ENCODE measurements around the gene SEPTIN5. TPM values are rescaled to one million over a fixed set of nuclear protein-coding genes. Genes with fewer than 3 reads are reported as not detected.

SEPTIN5 gene
- total RNA-seq, 1 donor from 2014 or later = 5.0 TPM

GRCh38 chr22:19741053-19741452, 26.8 kb downstream of the SEPTIN5 start:
- DNase-seq (ENCODE audit: low spot score) = no peak
- no peaks in the 10 kb centered on the region for H3K27me3 Mint-ChIP-seq (ENCODE audit: insufficient read depth, low read depth)
- no peaks in the 10 kb centered on the region for H3K36me3 Mint-ChIP-seq

GRCh38 chr22:19742160-19743066, 28.1 kb downstream of the SEPTIN5 start:
- Histone ChIP-seq H3K27me3 (no peaks in the 10 kb centered on the region), H3K9ac (no peak overlapping the region), H2AFZ (replicated peaks) (no peak overlapping the region), H3F3A (ENCODE audit: low read depth) (no peaks in the 10 kb centered on the region), H3K4me2 (no peak overlapping the region), H3K4me1 (peaks cover 12% of the 10 kb centered on the region), H3K4me3 (no peak overlapping the region), H3K27ac (no peak overlapping the region), H3K9me3 (ENCODE audit: low read depth) (no peaks in the 10 kb centered on the region), H3K36me3 (no peaks in the 10 kb centered on the region), H3K79me2 (ENCODE audit: low read depth) (no peaks in the 10 kb centered on the region), H4K20me1 (ENCODE audit: low read depth) (no peaks in the 10 kb centered on the region)
- Mint-ChIP-seq H3K27me3 (ENCODE audit: insufficient read depth, low read depth) (no peaks in the 10 kb centered on the region), H3K9me3 (no peaks in the 10 kb centered on the region), H3K27ac (no peak overlapping the region), H3K4me3 (no peak overlapping the region), H3K4me1 (no peaks in the 10 kb centered on the region), H3K36me3 (no peaks in the 10 kb centered on the region)
- TF ChIP-seq EZH2phosphoT487 (IDR thresholded peaks at IDR 0.05) = no peak
- TF ChIP-seq CTCF (IDR thresholded peaks at IDR 0.05) = no peak
- no peak for TF ChIP-seq EZH2 (IDR thresholded peaks at IDR 0.05)
- no peak for DNase-seq (ENCODE audit: low spot score)

More at GRCh38 chr22:19741053-19741452, 26.8 kb downstream of the SEPTIN5 start:
- no peaks in the 10 kb centered on the region for H3K9me3 ChIP-seq (ENCODE audit: low read depth)
- peaks cover 12% of the 10 kb centered on the region for H3K4me1 ChIP-seq
- no peak overlapping the region for H3K4me3 ChIP-seq
- H2AFZ ChIP-seq (replicated peaks) = no peak overlapping the region
- no peaks in the 10 kb centered on the region for H3K4me1 Mint-ChIP-seq
- no peaks in the 10 kb centered on the region for H4K20me1 ChIP-seq (ENCODE audit: low read depth)
- no peaks in the 10 kb centered on the region for H3K27me3 ChIP-seq
- H3K4me2 ChIP-seq = no peak overlapping the region
- no peaks in the 10 kb centered on the region for H3K9me3 Mint-ChIP-seq
- H3K79me2 ChIP-seq (ENCODE audit: low read depth) = no peaks in the 10 kb centered on the region
- no peaks in the 10 kb centered on the region for H3K36me3 ChIP-seq
- H3K9ac ChIP-seq = no peak overlapping the region
- H3F3A ChIP-seq (ENCODE audit: low read depth) = no peaks in the 10 kb centered on the region
- no peak overlapping the region for H3K27ac Mint-ChIP-seq
- no peak overlapping the region for H3K4me3 Mint-ChIP-seq
- TF ChIP-seq CTCF (IDR thresholded peaks at IDR 0.05) = no peak
- no peak overlapping the region for H3K27ac ChIP-seq

GRCh38 chr22:19743081-19743480, 28.8 kb downstream of the SEPTIN5 start:
- H3K4me1 ChIP-seq = peaks cover 7% of the 10 kb centered on the region
- H3K9me3 ChIP-seq (ENCODE audit: low read depth) = no peaks in the 10 kb centered on the region
- no peak overlapping the region for H2AFZ ChIP-seq (replicated peaks)
- H3K9ac ChIP-seq = no peak overlapping the region
- H3K27me3 ChIP-seq = peaks cover 1% of the 10 kb centered on the region
- H3F3A ChIP-seq (ENCODE audit: low read depth) = no peaks in the 10 kb centered on the region
- H3K27ac Mint-ChIP-seq = no peak overlapping the region
- no peak overlapping the region for H3K27ac ChIP-seq
- H3K27me3 Mint-ChIP-seq (ENCODE audit: insufficient read depth, low read depth) = peaks cover under 1% of the 10 kb centered on the region
- H3K4me2 ChIP-seq = no peak overlapping the region
- no peaks in the 10 kb centered on the region for H3K79me2 ChIP-seq (ENCODE audit: low read depth)
- H3K9me3 Mint-ChIP-seq = no peaks in the 10 kb centered on the region
- H4K20me1 ChIP-seq (ENCODE audit: low read depth) = no peaks in the 10 kb centered on the region
- TF ChIP-seq EZH2 (IDR thresholded peaks at IDR 0.05) (no peak), CTCF (IDR thresholded peaks at IDR 0.05) (no peak)
- DNase-seq (ENCODE audit: low spot score) = no peak
- H3K36me3 Mint-ChIP-seq = no peaks in the 10 kb centered on the region
- H3K4me3 Mint-ChIP-seq = no peak overlapping the region
- H3K4me3 ChIP-seq = no peak overlapping the region
- H3K4me1 Mint-ChIP-seq = no peaks in the 10 kb centered on the region
- no peaks in the 10 kb centered on the region for H3K36me3 ChIP-seq
